HepG2 (cell line): Measurements from ENCODE around the gene PCBP2. TPM values are rescaled to one million over a fixed set of nuclear protein-coding genes. Genes with fewer than 3 reads are reported as not detected.
A peak's percentile ranks its signal among the peaks of the same experiment; 100 is the strongest.

Experiments
- ATAC-seq: fragments of 200-7000 bp; cut with Tn5 transposase; 3 replicates; pipeline ENCODE4 v1.9.1; 2020; ENCODE audit warnings: mild to moderate bottlenecking, moderate library complexity
- BruUV-seq: library from RNA; stranded (reverse); fragments of 400-500 nt; replicated peaks from 2 replicates; lab custom pipeline; 2021; lab: Mats Ljungman, UMichigan
- CTCF ChIA-PET: fragments of 300-600 bp; formaldehyde crosslinking; extraction: SDS; loops from one replicate; lab custom pipeline; 2021; ENCODE audit warnings: low total read pairs, inconsistent platforms, low intra/inter-chr PET ratio; lab: Yijun Ruan, JAX
- POLR2A ChIA-PET: fragments of 350-600 bp; sonication (Branson Sonifier 250); formaldehyde crosslinking; loops from one replicate; lab custom pipeline; 2020; ENCODE audit warnings: antibody characterized with exemption, inconsistent platforms; lab: Yijun Ruan, JAX
- DNase-seq: peaks from one replicate; pipeline ENCODE4 v3.0.0-alpha.2; 2015; ENCODE audit warnings: low spot score
- FAIRE-seq: peaks from 3 replicates; lab custom pipeline; 2011; peaks lifted over from hg19 to GRCh38; lab: Jason Lieb, UNC
- H2AFZ ChIP-seq: one replicate; pipeline ENCODE4 v1.6.1; 2011; ENCODE audit warnings: low read length, inconsistent platforms
- H3K27ac ChIP-seq: fragments of 300-600 bp; 3 replicates; pipeline ENCODE4 v1.8.0; 2011; ENCODE audit warnings: mixed run types, mild to moderate bottlenecking, mixed read lengths, low read length, inconsistent platforms; ENCODE audit not compliant: insufficient read depth; ENCODE audit errors: extremely low read length
- H3K27me3 ChIP-seq, 2 experiments: fragments of 200-600 bp in 1 of 2; 2 replicates in 1 of 2; 3 replicates in 1 of 2; pipeline versions ENCODE4 v1.6.0 to v1.8.0; 2011; ENCODE audit warnings: low read length in 2 of 2, mild to moderate bottlenecking in 2 of 2, moderate library complexity in 2 of 2, inconsistent platforms in 1 of 2; ENCODE audit not compliant: insufficient read depth in 2 of 2, control insufficient read depth in 1 of 2
- H3K36me3 ChIP-seq, 2 experiments: fragments of 200-600 bp in 1 of 2; replicated peaks in 1 of 2; 2 replicates in 1 of 2; 3 replicates in 1 of 2; pipeline versions ENCODE4 v1.5.1 to v1.8.0; 2011; ENCODE audit warnings: low read length in 2 of 2, inconsistent platforms in 1 of 2; ENCODE audit not compliant: insufficient read depth in 2 of 2, control insufficient read depth in 1 of 2
- H3K4me1 ChIP-seq: 2 replicates; pipeline ENCODE4 v1.5.1; 2012; ENCODE audit warnings: low read length, inconsistent platforms; ENCODE audit not compliant: insufficient read depth
- H3K4me2 ChIP-seq: 2 replicates; pipeline ENCODE4 v1.6.0; 2011; ENCODE audit warnings: low read depth, low read length, inconsistent platforms
- H3K4me3 ChIP-seq, 3 experiments: fragments of 200-600 bp in 1 of 3; sonication (generic), shearing (Covaris generic) in 1 of 3; replicated peaks in 1 of 3; 2 replicates each; pipeline ENCODE4 v1.5.1; 2011 to 2016; ENCODE audit warnings: low read length in 3 of 3, inconsistent platforms in 2 of 3, low read depth in 2 of 3, mild to moderate bottlenecking in 2 of 3, control low read depth in 1 of 3, mixed read lengths in 1 of 3; ENCODE audit not compliant: insufficient read depth in 1 of 3
- H3K79me2 ChIP-seq: one replicate; pipeline ENCODE4 v1.6.1; 2011; ENCODE audit warnings: low read length, inconsistent platforms; ENCODE audit not compliant: insufficient read depth
- H3K9ac ChIP-seq: 2 replicates; pipeline ENCODE4 v1.6.0; 2011; ENCODE audit warnings: mild to moderate bottlenecking, low read depth, low read length, inconsistent platforms; ENCODE audit not compliant: insufficient read depth
- H3K9me3 ChIP-seq: 2 replicates; pipeline ENCODE4 v1.5.1; 2012; ENCODE audit warnings: mild to moderate bottlenecking, low read length
- H4K20me1 ChIP-seq: 2 replicates; pipeline ENCODE4 v1.6.0; 2011; ENCODE audit warnings: inconsistent platforms, mild to moderate bottlenecking, low read length, moderate library complexity; ENCODE audit not compliant: insufficient read depth
- PHF8 ChIP-seq: sonication (generic); formaldehyde crosslinking; IDR thresholded peaks from 2 replicates; pipeline ENCODE4 v1.5.0; 2020; ENCODE audit warnings: missing genetic modification reagents
- ZBTB49 ChIP-seq: sonication (generic); formaldehyde crosslinking; IDR thresholded peaks from 2 replicates; pipeline ENCODE4 v1.4.0; 2020; ENCODE audit warnings: missing genetic modification reagents, borderline replicate concordance
- ZNF687 ChIP-seq: sonication (generic); formaldehyde crosslinking; IDR thresholded peaks from 2 replicates; pipeline ENCODE4 v1.5.1; 2020; ENCODE audit warnings: mild to moderate bottlenecking, missing genetic modification reagents, moderate library complexity
- WGBS: methylation state at CpG from one replicate; pipeline ENCODE4 v1.1.6; 2017; ENCODE audit warnings: low lambda C conversion rate; 5-methylcytosine and 5-hydroxymethylcytosine counted together
- in situ Hi-C: cut with HindIII; loops from 2 replicates; pipeline ENCODE4 v1.10.0; 2017; ENCODE audit warnings: low pct_unique_long_range_greater_than_20kb; ENCODE audit not compliant: extremely low pct_ligation_motif_present
- intact Hi-C: fragments of 100-400 bp; cut with micrococcal nuclease; formaldehyde crosslinking; loops from one replicate; pipeline ENCODE4 v1.10.0; 2022; ENCODE audit not compliant: unreplicated experiment
- polyA plus RNA-seq, 8 experiments: library from polyadenylated mRNA; depleted of rRNA in 3 of 8; stranded (reverse) in 7 of 8; unstranded in 1 of 8; fragments of >200 nt; fragmentation: Illumina TruSeq in 4 of 8; extraction: Trizol in 4 of 8; gene quantifications; 2 replicates each; pipeline versions ENCODE4 v1.2.1 to v1.2.3, GENCODE V29; 2011 to 2016; ENCODE audit warnings: low read depth in 4 of 8, missing spikeins in 1 of 8, mixed read lengths in 1 of 8; ENCODE audit not compliant: insufficient read depth in 1 of 8
- total RNA-seq, 5 experiments: library from RNA; depleted of rRNA; stranded (reverse); fragments of >200 nt; fragmentation: Illumina TruSeq; extraction: Trizol; gene quantifications; 2 replicates each; pipeline ENCODE4 v1.2.3, GENCODE V29; 2016; ENCODE audit warnings: low read depth in 1 of 5

The PCBP2 gene
- total and polyA plus RNA-seq, 2 of the 13 experiments (the other 11 are each of a cell fraction or from before 2014, with no cell fraction given), result 154 to 345 TPM

- CTCF ChIA-PET, result no interaction called here
Observed at GRCh38 chr12:53425515-53426150, 26.3 kb upstream of the PCBP2 start.

More at GRCh38 chr12:53425515-53426150, 26.3 kb upstream of the PCBP2 start:
- intact Hi-C loops, result no loop called here
- Histone ChIP-seq H3K9ac (peak overlapping the region; percentile 61), H3K27me3 (0 out of 5 replicates have a peak, but pooled peaks cover 0 to 4% of the 10 kb centered on the region in 2 experiments), H3K4me1 (peaks cover 54% of the 10 kb centered on the region), H3K79me2 (no peaks in the 10 kb centered on the region), H3K4me2 (peak overlapping the region; percentile 67), H2AFZ (peak overlapping the region; percentile 77), H3K9me3 (no peaks in the 10 kb centered on the region), H4K20me1 (no peaks in the 10 kb centered on the region), H3K27ac (no peak overlapping the region), H3K4me3 (peak overlapping the region in 2 of 3 experiments; percentile 25 to 56; a peak in 3 of 6 replicates), H3K36me3 (no peaks in the 10 kb centered on the region)
- DNase-seq (no peak), FAIRE-seq (no peak), ATAC-seq (peak; percentile 60)
- TF ChIP-seq PHF8 (CRISPR knock-in tag) (peak; percentile 28; the same call in 1 of the 2 replicates), ZBTB49 (no peak), ZNF687 (CRISPR knock-in tag) (peak; percentile 58)
- WGBS, result 52% methylated on average over 6 of the region's 11 CpGs
- POLR2A ChIA-PET, result interaction anchor here (1.0 to 1.7 kb wide), 3 partner anchors 16 to 104 kb away, joined by 4 to 12 read pairs (median 8); partner anchors contain the start of genes AAAS and PRR13
- in situ Hi-C loops, result no loop called here
- BruUV-seq, result no TSS peak
